Fibroblast of skin of back (primary cell): ENCODE measurements around the gene ENTHD1.
"Not testable (repeated sequence)": the region's sequence is repeated elsewhere in the genome, so short reads cannot be mapped to it uniquely, and the experiment has no call there.

ENCODE experiments used
- DNase-seq: peaks from one replicate; pipeline ENCODE4 v3.0.0-alpha.2; 2013

The ENTHD1 gene

GRCh38 chr22:39925273-39925672, 31.7 kb upstream of the ENTHD1 start:
- no peak for DNase-seq

- DNase-seq, result no peak
These were observed 30.7 kb upstream of the ENTHD1 start for GRCh38 chr22:39924286-39924685.

GRCh38 chr22:39923696-39924095, 30.1 kb upstream of the ENTHD1 start:
- no peak for DNase-seq

- no peak for DNase-seq
These were observed 26.7 kb upstream of the ENTHD1 start for GRCh38 chr22:39920134-39920743.

GRCh38 chr22:39917776-39918495, 24.4 kb upstream of the ENTHD1 start:
- DNase-seq, result no peak

- no peak for DNase-seq
These were observed 23.7 kb upstream of the ENTHD1 start for GRCh38 chr22:39917197-39917643.

- no peak for DNase-seq
These were observed 22.9 kb upstream of the ENTHD1 start for GRCh38 chr22:39916496-39916895.

- no peak for DNase-seq
These were observed 21.8 kb upstream of the ENTHD1 start for GRCh38 chr22:39915295-39915726.

- DNase-seq, result no peak
These were observed 21.0 kb upstream of the ENTHD1 start for GRCh38 chr22:39914584-39914983.

GRCh38 chr22:39913886-39914285, 20.3 kb upstream of the ENTHD1 start:
- no peak for DNase-seq

GRCh38 chr22:39913321-39913720, 19.8 kb upstream of the ENTHD1 start:
- no peak for DNase-seq

- no peak for DNase-seq
These were observed 17.5 kb upstream of the ENTHD1 start for GRCh38 chr22:39910876-39911613.

GRCh38 chr22:39908737-39909136, 15.2 kb upstream of the ENTHD1 start:
- DNase-seq, result no peak

GRCh38 chr22:39908136-39908535, 14.6 kb upstream of the ENTHD1 start:
- no peak for DNase-seq

GRCh38 chr22:39907605-39908097, 14.1 kb upstream of the ENTHD1 start:
- DNase-seq, result no peak

GRCh38 chr22:39907047-39907446, 13.5 kb upstream of the ENTHD1 start:
- DNase-seq, result no peak

- DNase-seq, result no peak
These were observed 12.6 kb upstream of the ENTHD1 start for GRCh38 chr22:39906207-39906606.

- no peak for DNase-seq
These were observed 12.1 kb upstream of the ENTHD1 start for GRCh38 chr22:39905687-39906086.

- DNase-seq, result no peak
These were observed 11.3 kb upstream of the ENTHD1 start for GRCh38 chr22:39904862-39905261.

- DNase-seq, result not testable (repeated sequence)
These were observed 10.5 kb upstream of the ENTHD1 start for GRCh38 chr22:39904024-39904423.

GRCh38 chr22:39901565-39902146, 8.1 kb upstream of the ENTHD1 start:
- no peak for DNase-seq

- no peak for DNase-seq
These were observed 7.0 kb upstream of the ENTHD1 start, which contains the start of gene GRAP2 for GRCh38 chr22:39900306-39901227. GRAP2 (plus strand) TSS chr22:39901084; CDS start chr22:39947107, 46,023 bp downstream.
